ENCODE results near the gene ASXL1.
"Not testable (repeated sequence)": the region's sequence is repeated elsewhere in the genome, so short reads cannot be mapped to it uniquely, and the experiment has no call there.

Gene ASXL1

DNA sequence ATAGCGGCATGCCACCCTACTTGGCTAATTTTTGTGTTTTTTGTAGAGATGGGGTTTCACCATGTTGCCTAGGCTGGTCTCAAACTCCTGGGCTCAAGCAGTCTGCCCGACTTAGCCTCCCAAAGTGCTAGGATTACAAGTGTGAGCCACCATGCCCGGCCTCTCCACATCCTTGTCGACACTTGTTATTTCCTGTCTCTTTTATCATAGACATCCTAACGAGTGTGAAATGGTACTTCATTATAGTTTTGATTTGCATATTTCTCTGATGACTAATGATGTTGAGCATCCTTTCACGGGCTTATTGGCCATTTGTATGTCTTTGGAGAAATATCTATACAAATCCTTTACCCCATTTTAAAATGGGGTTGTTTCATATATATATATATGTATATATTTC is 39.0 kb upstream of the ASXL1 start:
- no peak for DNase-seq
- TF ChIP-seq, protein P1, sequence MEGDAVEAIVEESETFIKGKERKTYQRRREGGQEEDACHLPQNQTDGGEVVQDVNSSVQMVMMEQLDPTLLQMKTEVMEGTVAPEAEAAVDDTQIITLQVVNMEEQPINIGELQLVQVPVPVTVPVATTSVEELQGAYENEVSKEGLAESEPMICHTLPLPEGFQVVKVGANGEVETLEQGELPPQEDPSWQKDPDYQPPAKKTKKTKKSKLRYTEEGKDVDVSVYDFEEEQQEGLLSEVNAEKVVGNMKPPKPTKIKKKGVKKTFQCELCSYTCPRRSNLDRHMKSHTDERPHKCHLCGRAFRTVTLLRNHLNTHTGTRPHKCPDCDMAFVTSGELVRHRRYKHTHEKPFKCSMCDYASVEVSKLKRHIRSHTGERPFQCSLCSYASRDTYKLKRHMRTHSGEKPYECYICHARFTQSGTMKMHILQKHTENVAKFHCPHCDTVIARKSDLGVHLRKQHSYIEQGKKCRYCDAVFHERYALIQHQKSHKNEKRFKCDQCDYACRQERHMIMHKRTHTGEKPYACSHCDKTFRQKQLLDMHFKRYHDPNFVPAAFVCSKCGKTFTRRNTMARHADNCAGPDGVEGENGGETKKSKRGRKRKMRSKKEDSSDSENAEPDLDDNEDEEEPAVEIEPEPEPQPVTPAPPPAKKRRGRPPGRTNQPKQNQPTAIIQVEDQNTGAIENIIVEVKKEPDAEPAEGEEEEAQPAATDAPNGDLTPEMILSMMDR (IDR thresholded peaks at IDR 0.05; ENCODE audit: low read depth, low read length), result no peak

DNA sequence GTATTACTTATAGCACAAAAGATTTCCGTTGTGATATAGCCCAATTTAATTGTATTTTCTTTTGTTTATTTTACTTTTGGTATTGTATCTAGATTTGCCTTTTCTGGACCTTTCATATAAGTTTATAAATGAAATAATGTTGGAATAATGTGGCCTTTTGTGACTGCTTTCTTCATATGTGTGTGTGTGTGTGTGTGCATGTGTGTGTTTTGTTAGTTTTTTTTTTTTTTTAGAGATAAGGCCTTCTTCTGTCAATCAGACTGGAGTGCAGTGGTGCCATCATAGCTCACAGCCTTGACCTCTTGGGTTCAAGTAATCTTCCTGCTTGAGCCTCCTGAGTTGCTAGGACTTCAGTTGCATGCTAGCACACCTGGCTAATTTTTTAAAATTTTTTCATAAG is 37.8 kb upstream of the ASXL1 start:
- Histone ChIP-seq H3K27me3 (no peaks in the 10 kb centered on the region), H3K9me3 (no peaks in the 10 kb centered on the region), H3K4me3 (ENCODE audit: low read depth, low read length) (no peak overlapping the region), H3K4me1 (peaks cover 2% of the 10 kb centered on the region), H3K36me3 (peaks cover 22% of the 10 kb centered on the region)
- TF ChIP-seq, protein P1 (IDR thresholded peaks at IDR 0.05; ENCODE audit: low read depth, low read length), result no peak
- no peak for DNase-seq

More for the DNA sequence above, 39.0 kb upstream of the ASXL1 start:
- no peaks in the 10 kb centered on the region for H3K27me3 ChIP-seq
- no peak overlapping the region for H3K4me3 ChIP-seq (ENCODE audit: low read depth, low read length)
- peaks cover 22% of the 10 kb centered on the region for H3K36me3 ChIP-seq
- no peaks in the 10 kb centered on the region for H3K9me3 ChIP-seq
- H3K4me1 ChIP-seq, result peaks cover 8% of the 10 kb centered on the region

DNA sequence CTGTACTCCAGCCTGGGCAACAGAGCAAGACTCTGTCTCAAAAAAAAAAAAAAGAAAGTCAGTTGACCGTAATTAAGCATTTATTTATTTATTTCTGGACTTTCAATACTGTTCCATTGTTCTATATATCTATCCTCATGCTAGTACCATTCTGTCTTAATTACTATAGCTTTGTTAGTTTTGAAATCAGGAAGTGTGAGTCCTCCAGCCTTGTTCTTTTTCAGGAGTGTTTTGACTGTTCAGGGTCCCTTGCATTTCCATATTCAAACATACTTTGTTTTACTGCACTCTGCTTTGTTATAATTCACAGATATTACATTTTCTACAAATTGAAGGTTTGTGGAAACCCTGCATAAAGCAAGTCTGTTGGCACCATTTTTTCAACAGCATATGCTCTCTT is 36.7 kb upstream of the ASXL1 start:
- no peak for DNase-seq
- TF ChIP-seq, protein P1 (IDR thresholded peaks at IDR 0.05; ENCODE audit: low read depth, low read length), result no peak
- Histone ChIP-seq H3K9me3 (no peaks in the 10 kb centered on the region), H3K27me3 (no peaks in the 10 kb centered on the region), H3K4me3 (ENCODE audit: low read depth, low read length) (no peak overlapping the region), H3K4me1 (peaks cover 4% of the 10 kb centered on the region), H3K36me3 (peaks cover 14% of the 10 kb centered on the region)

DNA sequence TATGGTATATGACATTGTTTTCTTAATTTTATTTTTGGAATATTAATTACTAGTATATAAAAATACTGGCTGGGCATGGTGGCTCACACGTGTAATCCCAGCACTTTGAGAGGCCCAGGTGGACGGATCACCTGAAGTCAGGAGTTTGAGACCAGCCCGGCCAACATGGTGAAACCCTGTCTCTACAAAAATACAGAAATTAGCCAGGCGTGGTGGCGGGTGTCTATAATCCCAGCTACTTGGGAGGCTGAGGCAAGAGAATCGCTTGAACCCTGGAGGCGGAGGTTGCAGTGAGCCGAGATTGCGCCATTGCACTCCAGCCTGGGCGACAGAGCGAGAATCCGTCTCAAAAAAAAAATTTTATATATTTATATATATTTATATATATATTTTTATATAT is 35.9 kb upstream of the ASXL1 start:
- H3K27me3 ChIP-seq; H3K4me3 ChIP-seq (ENCODE audit: low read depth, low read length); H3K4me1 ChIP-seq; H3K9me3 ChIP-seq; DNase-seq: not testable (repeated sequence)
- peaks cover 14% of the 10 kb centered on the region for H3K36me3 ChIP-seq

DNA sequence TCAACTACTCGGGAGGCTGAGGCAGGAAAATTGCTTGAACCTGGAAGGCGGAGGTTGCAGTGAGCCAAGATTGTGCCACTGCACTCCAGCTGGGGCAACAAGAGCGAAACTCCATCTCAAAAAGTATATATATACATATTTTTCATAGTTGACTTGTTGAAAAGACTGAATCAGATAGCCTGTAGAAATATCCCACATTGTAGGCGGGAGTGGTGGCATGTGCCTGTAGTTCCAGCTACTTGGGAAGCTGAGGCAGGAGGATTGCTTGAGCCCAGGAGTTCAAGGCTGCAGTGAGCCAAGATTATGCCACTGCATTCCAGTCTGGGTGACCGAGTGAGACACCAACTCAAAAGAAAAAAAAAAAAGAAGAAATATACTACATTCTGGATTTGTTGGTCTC is 34.4 kb upstream of the ASXL1 start:
- peaks cover 15% of the 10 kb centered on the region for H3K36me3 ChIP-seq
- H3K27me3 ChIP-seq; H3K4me1 ChIP-seq; DNase-seq; H3K4me3 ChIP-seq (ENCODE audit: low read depth, low read length); H3K9me3 ChIP-seq: not testable (repeated sequence)

DNA sequence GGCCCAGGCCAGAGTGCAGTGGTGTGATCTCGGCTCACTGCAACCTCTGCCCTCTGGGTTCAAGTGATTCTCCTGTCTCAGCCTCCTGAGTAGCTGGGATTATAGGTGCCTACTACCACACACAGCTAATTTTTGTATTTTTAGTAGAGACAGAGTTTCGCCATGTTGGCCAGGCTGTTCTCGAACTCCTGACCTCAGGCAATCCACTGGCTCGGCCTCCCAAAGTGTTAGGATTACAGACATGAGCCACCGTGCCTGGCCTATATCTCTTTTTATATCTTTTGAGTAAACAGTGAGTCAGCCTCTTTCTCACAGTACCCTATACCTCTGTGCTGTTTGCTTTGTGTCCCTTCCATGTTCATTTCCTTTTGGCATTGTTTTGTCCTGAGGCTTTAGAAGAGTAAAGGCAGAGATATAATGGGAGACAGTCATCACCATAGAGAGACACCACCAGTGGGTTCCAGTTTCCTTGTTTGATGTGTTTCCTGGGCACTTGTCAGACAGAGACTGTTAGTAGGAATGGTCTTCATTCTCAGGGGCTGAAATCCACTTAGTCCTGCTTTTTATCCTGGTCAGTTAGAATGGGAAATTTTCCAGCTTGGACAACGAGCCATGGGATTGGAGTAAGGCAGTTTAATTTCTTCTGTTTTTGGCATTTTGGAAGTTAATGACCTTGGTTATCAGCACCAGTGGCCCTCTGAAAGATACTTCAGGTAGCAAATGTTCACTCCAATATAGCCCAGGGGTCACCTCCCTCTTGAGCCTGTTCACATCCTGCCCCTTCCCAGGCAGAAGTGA is 32.2 kb upstream of the ASXL1 start:
- Histone ChIP-seq H3K9me3 (no peaks in the 10 kb centered on the region), H3K4me1 (peaks cover 4% of the 10 kb centered on the region), H3K36me3 (peaks cover 24% of the 10 kb centered on the region), H3K27me3 (no peaks in the 10 kb centered on the region), H3K4me3 (ENCODE audit: low read depth, low read length) (no peak overlapping the region)
- DNase-seq, result no peak
- TF ChIP-seq, protein P1 (IDR thresholded peaks at IDR 0.05; ENCODE audit: low read depth, low read length), result no peak

DNA sequence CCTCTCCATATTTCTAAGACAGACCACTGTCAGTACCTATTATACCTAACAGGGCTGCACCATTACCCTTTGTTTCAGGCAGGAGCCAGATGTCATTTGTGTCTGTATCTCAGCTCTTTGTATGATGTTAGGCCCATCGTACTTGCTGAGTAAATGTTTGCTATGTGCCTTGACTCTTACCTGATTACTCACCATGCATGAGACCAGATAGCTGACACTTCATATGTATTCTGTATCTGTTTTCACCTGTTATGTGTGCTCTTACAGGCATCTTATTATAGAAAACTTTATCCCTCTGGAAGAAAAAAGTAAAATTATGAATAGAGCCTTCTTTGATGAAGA is 31.7 kb upstream of the ASXL1 start:
- H3K4me1 ChIP-seq, result peaks cover 4% of the 10 kb centered on the region
- DNase-seq, result no peak
- H3K9me3 ChIP-seq, result no peaks in the 10 kb centered on the region
- TF ChIP-seq, protein P1 (IDR thresholded peaks at IDR 0.05; ENCODE audit: low read depth, low read length), result no peak
- peaks cover 29% of the 10 kb centered on the region for H3K36me3 ChIP-seq
- no peaks in the 10 kb centered on the region for H3K27me3 ChIP-seq
- no peak overlapping the region for H3K4me3 ChIP-seq (ENCODE audit: low read depth, low read length)

Data from BE2C (cell line).